Measurements from ENCODE around the gene LUC7L2.
"Not testable (repeated sequence)": the region's sequence is repeated elsewhere in the genome, so short reads cannot be mapped to it uniquely, and the experiment has no call there.

The LUC7L2 gene

GRCh38 chr7:139359366-139360209 is at the start of gene LUC7L2:
TSS of gene LUC7L2 (plus strand) at chr7:139359894. CDS start at chr7:139360262, 368 bp downstream.
- peak; percentile 100 for DNase-seq

DNA sequence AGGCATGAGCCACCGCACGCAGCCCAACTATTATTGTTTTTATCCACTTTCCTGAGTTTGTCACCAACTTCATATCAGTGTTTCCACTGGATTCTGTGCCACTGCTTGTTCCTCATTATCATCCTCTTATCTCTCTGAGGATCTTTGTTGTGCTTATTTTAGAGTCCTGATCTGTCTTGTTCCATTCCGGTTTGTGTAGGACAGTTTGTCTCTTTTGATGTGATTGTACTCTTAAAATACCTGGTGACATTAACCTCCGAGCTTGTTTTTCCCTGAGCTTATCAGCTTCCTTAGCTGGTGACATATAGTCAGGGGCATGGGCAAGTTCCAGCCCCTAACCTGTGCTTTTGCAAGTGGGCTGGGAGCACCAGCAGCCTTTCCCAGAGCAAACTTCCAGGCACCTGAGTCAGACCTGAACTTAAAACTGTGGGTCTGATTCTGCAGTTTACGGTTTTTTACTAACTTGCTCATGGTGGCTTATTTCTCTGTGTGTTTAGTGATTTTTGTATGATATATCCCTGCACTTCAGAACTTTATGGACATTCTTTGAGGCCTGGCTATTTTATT is 41.7 kb upstream of the LUC7L2 start:
- no peak for DNase-seq

DNA sequence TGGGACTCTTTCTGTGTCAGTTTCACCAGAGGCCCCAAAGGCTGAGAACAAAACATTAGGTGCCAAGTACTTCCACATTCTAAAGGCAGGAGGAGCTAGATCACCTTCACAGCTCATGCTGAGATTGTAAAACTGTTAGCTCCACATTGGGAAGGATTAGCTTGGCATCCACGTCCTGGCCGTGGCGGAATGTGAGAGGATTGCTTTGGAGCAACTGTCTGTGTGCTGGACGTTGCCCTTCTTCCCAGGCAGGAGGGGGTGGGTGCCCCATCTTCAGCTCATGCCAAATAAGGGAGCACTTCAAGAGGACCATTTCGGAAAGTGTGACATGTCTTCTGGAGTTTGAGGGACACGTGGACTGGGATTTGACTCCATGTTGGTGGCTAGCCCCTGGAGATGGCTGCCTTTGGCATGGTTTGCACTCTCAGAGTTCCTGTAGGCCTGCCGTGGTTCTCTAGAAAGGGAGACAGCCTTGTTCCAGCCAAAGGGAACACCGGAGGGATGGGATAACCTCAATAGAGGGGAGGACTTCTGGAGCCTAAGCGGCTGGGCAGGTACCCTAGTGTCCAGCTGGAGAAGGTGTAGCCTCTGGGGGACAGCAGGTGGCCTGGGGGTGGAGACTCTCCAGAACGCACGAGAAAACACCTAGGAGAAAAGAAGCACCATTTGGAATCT is 38.5 kb upstream of the LUC7L2 start:
- no peak for DNase-seq

GRCh38 chr7:139324709-139325108 is 35.0 kb upstream of the LUC7L2 start:
- DNase-seq: not testable (repeated sequence)

DNA sequence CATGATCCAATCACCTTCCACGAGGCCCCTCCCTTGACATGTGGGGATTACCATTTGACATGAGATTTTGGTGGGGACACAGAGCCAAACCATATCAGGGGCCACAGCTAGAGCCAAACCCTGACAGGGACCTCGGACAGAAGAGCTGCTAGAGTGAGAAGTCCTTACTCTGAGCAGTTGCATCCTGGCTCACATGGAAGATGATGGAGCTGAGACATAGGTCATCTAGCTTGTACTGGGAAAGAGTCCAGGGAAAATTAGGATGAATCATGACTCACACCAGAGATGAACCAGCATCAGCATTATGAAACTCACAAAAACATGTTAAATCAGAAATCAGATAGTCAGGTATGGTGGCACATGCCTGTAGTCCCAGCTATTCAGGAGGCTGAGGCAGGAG is 31.3 kb upstream of the LUC7L2 start:
- DNase-seq: no peak

DNA sequence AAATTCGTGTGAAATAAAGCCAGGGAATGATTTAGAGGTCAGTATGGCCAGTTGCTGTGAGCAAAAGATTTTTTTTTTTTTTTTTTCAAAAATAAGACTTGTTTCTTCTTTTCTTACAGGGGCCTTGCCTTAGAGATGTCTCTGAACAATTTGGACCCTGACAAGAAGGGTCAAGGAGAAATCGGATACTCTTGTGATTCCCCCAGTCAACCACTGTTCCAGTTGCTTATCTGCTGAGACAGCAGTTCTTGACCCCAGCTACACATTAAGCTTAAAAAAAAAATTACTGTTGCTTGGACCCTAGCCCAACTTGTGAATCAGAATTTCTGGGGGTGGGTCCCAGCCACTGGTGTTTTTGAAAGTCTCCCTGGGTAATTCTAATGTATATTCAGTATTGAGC is 30.6 kb upstream of the LUC7L2 start:
- DNase-seq: no peak

GRCh38 chr7:139330333-139331030 is 29.2 kb upstream of the LUC7L2 start:
- no peak for DNase-seq

DNA sequence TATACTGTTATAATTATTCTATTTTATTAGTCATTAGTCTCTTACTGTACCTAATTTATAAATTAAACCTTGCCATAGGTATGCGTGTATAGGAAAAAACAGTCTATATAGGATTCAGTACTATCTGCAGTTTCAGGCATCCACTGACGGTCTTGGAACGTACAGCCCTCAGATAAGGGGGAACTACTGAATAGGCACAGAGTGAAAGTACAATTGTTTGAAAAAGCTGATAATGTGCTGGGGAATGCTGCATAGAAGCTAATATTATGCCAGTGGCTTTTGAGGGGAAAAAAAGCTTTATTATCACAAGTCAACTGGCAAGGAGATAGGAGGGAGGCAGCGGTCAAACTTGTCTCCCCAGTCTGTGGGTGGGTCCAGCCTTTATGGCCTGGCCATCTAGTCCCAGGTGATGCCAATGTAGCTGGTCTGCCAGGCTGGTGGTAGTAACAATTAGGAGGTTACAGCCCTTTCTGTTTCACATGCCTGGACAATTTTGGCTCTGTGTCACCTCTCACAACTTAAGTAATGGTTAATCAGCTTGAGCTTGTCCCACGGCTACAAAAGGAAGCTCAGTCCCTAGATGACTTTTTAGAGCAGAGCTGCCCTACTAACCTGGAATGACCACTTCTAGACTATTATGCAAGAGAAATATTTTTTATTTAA is 26.9 kb upstream of the LUC7L2 start:
- DNase-seq: no peak

- not testable (repeated sequence) for DNase-seq
Observed at GRCh38 chr7:139333443-139333842, 26.3 kb upstream of the LUC7L2 start.

DNA sequence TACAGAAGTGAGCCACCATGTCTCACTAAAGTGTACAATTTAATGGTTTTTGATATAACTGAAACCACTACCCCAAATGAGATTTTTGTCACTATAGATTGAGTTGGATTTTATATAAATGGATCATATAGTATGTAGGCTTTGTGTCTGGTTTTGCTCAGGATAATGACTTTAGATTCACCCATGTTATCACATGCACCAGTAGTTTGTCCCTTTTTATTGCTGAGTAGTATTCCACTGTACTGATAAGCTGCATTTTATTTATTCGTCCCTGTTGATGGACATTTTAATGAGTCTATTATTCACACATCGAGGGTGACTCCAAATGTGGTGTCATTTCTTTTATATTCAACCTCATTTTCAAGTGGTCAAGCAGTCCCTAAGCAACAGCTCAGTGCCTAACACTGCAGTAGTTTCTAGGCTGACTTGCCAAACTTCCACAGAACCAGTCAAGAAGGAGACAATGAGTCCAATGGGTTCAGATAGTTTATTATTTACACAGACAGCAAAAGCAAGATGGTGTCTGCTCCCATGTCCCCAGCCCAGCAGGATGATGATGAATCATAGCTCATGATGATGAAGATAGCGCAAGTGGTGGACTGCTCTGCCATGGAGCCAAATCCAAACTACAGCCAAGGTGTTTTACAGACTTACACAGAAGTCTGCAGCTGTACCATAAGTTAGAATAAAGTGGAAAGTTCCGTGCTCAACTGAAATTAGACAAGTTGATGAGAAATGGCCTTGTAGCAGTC is 25.1 kb upstream of the LUC7L2 start:
- DNase-seq: no peak

GRCh38 chr7:139339025-139339424 is 20.7 kb upstream of the LUC7L2 start:
- no peak for DNase-seq

DNA sequence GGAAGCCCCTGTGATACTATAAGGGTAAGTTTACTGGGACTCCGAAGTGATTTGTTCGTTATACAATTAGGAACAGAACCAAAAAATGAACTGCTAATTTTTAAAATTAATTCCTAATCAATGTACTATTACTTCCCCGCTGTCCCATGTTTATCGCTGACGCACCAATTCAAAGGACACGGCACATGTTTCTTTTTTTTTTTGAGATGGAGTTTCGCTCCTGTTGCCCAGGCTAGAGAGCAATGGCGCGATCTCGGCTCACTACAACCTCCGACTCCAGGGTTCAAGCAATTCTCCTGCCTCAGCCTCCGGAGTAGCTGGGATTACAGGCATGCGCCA is 20.0 kb upstream of the LUC7L2 start:
- no peak for DNase-seq

- peak; percentile 99 for DNase-seq
Observed at GRCh38 chr7:139340037-139340807, 19.5 kb upstream of the LUC7L2 start.

DNA sequence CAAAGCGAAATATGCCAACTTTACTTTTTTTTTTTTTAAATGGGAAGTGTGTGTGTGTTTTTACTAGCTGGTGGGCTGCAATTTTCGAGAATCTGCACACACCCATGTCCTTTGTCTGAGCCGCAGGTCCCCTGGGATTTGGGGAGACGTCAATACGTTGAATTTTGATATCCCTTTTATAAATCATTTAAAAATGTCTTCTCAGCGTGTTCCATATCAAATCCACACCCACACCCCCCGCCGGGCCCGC is 19.0 kb upstream of the LUC7L2 start:
- DNase-seq: no peak

DNA sequence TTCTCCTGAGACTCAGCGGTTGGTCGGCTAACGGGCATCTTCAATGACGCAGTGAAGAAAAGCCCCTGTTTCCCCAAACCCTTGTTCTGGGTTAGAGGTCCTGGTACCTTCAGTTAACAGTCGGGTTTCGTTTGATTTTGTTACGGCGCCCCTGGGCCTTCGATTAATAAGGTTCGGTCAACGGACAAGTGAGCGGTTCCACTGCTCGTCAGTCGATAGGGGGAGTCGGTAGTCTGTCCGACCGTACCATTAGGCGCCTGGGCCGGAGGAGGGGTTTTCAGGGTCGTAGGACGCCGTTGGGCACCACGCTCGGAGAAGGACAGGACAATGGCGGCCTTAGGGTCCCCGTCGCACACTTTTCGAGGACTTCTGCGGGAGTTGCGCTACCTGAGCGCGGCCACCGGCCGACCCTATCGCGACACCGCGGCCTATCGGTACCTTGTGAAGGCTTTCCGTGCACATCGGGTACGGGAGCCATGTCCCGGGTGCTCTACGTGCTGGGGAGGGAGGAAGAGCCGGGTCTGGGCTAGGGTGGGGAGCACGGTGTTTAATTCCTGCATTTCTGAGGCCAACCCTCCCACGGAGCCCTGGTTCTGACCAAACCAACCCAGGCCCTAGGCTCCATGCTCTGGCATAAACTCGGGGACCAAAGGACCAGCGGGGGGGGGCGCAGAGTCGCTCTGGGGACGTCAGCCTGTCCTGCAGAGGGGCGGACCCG is 18.5 kb upstream of the LUC7L2 start, which contains the start of gene FMC1:
FMC1 (plus strand) TSS at position 280 of the 718 bp plus-strand sequence; CDS start at position 328, 48 bp downstream.
- peak; percentile 91 for DNase-seq

DNA sequence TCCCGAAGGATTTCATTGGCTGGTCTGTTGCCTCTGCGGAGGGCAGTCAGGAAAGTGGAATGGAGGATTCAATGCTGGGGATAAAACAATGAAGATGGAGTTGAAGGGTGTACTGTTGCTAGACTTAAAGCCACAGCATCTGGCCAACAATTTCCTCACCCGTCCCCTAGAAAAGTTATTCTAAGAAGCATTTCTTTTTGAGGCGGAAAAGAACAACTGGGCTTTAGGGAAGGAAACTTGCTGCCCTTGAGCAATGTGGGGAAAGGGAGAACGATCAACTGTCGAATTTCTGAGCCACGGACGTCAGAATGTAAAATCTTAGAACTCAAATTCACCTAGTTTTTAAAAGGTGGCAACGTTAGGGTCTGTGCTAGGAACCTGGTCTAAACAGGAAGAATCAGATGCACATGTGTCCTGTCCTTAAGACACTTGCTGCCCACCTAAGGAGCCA is 17.9 kb upstream of the LUC7L2 start:
- DNase-seq: no peak

DNA sequence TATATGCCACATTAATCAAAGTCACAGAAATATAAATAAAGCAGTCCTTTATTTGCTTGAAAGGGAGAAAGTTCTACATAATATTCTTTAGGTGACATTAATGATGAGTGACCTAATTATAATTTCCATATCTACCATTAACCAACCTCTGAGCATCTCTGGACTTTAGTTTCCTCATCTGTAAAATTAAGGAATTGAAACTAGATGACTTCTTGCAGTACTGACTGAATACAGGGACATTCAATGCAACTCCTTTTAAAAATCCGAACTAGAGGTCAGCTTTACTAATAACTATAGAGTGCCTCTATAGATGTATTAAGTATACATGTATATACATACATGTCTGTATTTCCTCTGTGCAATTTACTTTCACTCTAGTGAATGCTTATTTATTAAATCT is 14.7 kb upstream of the LUC7L2 start:
- no peak for DNase-seq

DNA sequence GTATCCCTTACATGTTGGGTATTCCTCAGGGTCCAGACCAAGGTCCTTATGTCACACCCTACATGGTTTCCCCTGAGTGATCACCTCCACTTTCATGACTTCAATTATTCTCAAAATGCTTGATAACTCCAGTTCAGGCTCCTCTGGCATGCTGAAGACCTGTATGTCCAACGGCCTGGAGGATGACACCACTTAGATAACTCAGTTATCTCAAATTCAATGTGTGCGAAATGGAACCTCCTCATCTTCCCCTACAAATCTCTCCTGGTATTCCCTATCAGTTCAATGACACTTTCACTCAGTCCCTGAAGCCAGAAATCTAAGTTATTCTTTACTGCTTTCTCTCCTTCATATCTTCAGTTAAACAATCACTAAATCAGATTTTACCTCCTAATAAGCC is 8.7 kb upstream of the LUC7L2 start:
- DNase-seq: no peak

DNA sequence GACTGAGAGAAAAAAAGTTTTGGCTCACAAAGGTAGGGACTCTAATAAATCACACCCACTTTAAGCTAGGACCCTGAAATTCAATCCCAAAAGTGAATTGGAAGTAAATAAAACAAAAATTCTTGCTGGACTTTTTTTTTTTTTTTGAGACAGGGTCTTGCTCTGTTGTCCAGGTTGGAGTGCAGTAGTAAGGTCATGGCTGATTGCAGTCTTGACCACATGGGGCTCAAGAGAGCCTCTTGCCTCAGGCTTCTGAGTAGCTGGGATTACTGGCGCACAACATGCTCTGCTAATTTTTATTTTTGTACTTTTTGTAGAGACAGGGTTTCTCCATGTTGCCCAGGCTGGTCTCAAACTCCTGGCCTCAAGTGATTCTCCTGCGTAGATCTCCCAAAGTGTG is 5.0 kb upstream of the LUC7L2 start:
- DNase-seq: no peak

DNA sequence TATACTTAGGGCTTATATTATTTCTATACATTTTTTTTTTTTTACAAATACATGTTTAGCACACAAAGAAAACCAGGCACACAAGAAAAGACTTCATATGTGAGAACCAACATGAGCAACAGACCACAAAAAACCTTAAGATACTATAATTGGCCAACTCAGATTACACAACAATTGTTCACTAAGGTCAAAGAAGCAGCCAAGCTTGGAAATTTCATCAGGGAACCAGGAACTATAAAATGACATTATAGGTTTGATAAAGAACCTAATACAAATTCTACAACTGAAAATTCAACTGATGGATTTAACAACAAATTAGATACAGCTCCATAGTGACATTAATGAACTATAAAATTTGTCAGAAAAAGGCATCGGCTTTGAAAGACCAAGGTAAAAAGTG is 4.4 kb upstream of the LUC7L2 start:
- DNase-seq: no peak
